Activated CD4-positive, alpha-beta T cell treated with anti-CD3 and anti-CD28 coated beads, Interleukin-10, Interleukin-2, amounts not matched to agents 100 ng/mL and 50 ng/mL, durations not matched to agents 16 hours and 8 hours (primary cell): ENCODE results near the gene IDH3A.

Source experiments
- DNase-seq: peaks from one replicate; pipeline ENCODE4 v3.0.0-alpha.2; 2020

Gene IDH3A

DNA sequence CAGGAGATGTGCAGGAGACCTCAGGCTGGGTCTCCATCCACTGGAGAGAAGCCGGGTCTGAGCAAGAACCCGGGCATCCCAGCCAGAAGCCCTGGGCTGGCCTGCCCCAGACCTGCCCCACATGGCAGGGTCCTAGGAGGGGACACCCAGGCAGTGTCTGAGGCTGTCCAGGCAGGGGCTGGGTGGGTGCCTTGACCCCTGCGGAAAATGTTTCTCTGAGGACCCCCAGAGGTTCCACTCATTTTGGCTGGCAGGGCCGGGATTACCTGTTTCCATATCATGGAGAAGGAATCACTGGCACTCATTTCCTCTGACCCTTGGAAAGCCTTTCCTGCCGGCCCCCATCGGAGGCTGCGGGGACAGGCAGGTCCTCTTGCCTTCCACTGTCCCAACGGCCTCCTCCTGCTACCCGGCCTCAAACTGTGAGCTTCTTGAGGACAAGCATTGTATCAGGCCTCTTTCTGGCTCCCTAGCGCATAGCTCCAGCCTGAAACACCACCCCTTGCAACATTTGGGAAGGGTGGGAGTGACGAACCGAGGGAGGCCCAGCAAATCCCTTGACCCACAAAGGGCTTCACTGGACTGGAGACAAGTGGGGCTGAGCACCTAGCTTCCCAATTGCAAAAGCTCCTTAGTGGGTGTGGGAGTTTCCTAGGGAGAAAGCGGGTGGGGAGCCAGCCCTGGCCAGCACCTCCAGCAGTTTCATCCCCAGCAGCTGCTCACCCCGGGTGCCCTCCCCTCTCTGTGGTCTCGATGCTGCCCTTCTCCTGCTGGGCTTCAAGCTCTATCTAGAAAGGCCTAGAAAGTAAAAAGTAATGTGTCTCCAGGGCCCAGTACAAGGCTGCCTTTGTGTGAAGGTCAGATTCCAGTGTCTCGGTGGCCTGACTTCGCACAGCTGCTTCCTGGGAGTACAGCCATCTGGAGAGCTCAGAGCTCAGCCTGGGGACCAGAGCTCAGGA, 55.5 kb downstream of the IDH3A start:
- DNase-seq: no peak

DNA sequence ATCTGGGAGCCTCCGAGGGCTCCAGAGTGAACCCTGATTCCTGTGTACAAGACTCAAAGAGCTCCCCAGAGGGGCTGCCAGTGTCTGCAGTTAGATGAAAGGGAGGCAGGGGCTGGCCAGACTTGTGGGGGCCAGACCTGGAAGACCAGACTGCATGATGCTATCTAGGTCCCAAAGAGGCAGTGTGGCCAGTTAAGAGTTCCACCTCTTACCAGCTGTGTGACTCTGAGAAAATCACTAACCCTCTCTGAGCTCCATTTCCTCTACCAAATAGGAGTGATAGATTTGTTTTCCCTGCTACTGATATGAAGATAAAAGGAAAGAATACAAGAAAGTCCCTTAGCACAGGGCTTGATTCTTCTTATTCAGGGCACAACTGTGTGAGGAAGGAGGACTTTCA, 56.2 kb downstream of the IDH3A start:
- no peak for DNase-seq

DNA sequence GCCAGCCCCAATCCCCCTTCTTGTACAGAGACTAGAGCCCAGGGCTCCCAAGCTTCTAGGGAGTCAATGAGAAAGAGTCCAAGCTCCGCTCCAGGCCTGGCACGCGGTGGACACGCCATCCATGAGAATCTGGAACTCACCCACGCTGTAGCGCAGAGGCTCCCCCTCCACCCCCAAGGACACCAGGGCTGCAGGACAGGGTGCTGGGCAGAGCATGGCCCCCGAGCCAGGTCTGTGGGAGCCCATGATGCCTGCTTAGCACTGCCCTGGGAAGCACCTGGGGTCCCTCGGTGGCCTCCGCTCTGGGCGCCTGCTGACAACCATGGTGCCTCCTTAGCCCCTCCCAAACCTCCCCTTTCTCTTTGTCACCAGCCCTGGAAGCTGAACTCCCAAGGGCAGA, 56.7 kb downstream of the IDH3A start:
- DNase-seq: no peak

GRCh38 chr15:78206326-78207109, 57.4 kb downstream of the IDH3A start:
- no peak for DNase-seq

- DNase-seq: no peak
These were observed 57.9 kb downstream of the IDH3A start for GRCh38 chr15:78207110-78207458.

GRCh38 chr15:78207641-78208340, 58.6 kb downstream of the IDH3A start:
- no peak for DNase-seq

GRCh38 chr15:78208341-78208844, 59.2 kb downstream of the IDH3A start:
- DNase-seq: no peak

GRCh38 chr15:78208887-78209645, 59.9 kb downstream of the IDH3A start:
- no peak for DNase-seq

GRCh38 chr15:78209646-78210348, 60.6 kb downstream of the IDH3A start:
- no peak for DNase-seq

GRCh38 chr15:78210349-78210717, 61.2 kb downstream of the IDH3A start:
- DNase-seq: no peak

- no peak for DNase-seq
These were observed 62.2 kb downstream of the IDH3A start for GRCh38 chr15:78211189-78211921.

- no peak for DNase-seq
These were observed 62.8 kb downstream of the IDH3A start for GRCh38 chr15:78212008-78212407.

DNA sequence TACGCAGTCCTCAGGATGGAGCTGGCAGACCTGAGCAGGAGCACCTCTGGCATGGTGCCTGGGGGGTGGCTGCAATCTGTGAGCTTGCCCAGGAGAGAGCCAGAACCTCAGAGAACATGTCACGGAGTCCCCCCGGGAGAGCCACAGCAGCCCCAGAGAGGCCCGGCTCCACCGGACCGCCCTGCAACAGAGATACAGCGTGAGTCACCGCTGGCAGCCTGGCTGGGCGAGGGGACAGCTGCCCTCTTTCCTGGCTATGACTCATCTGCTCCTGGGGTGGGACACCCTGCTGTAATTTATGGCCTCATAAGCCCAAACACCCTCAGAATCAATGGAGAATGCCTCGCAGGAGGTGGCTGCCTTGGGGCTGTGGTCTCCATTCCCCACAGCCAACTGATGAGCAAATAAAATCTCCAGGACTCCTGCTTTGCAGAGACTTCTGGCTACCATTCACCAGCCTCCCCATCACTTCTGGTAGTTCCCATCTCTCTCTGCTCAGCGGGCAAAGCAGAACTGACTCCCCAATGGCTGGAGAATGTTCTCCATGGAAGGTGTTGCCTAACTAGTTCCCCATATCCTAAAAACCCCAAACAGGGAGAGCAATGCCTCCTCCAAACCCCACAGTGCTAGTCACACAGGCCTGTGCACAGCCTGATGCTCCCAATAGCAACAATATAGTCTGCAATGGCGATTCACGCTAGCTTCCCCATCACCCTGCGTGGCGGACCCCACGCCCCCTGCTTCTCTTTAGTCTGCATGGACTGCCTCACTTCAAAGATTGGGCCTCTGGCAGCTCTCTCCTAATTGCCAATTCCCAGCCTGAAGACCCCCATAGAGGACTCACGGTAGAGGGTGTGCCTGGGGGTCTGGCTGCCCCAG, 63.6 kb downstream of the IDH3A start:
- DNase-seq: no peak

GRCh38 chr15:78213425-78213750, 64.2 kb downstream of the IDH3A start:
- DNase-seq: no peak

DNA sequence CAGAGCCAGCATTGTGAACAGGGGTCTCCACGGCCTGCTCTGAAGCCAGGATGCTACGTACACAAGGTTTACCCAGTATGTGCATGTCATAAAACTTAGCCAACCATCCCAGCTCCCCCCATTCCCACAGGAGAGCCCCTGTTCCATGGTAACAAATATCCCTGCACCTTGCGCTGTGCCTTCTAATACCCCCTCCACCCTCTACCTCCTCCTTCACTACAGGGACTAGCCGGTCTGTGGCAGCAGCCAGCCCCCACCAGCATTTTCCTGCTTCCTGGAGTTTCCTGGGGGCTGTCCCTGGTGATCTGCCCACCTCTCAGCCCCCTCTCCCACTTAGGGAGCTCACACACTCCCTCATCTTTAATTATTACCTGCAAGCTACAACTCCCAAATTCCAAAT, 64.8 kb downstream of the IDH3A start:
- DNase-seq: no peak

DNA sequence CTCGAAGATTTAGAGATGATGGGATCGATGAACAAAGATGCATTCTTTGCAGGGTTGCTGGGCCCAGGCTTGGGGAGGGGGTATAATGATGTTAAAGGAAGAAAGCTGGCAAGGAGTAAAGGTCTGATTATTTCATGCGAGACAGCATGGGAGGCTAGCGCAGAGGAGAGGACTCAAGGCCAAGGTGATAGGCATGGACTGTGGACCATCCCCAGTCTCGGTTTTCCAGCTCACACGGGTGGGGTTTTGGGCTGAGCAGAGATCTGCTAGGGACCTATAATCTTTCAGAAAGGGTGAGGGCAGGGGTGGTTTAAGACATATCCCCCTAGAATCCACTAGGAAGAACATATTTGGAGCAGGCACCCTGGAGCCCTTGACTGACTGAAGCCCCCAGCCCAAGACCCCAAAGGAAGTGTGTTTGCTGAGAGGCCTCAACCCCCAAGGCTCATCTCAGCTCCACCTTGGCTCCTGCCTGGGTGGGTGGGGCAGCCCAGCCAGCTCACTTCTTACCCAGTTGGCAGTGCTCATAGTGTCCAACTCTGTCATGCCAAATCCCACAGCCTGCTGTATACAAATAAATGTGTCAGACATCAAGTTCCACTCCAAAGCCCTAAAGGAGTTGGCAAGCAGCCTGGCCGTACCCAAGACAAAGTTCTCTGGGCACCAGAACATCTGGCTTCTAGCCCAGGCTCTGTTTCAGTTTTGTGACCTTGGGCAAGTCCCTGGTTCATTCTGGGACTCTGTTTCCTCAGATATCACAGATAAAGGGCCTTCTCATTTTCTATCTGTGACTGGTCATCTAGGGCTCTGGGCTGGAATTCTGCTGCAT, 67.3 kb downstream of the IDH3A start:
- DNase-seq: no peak

- no peak for DNase-seq
These were observed 71.6 kb downstream of the IDH3A start for GRCh38 chr15:78220713-78221112.
